GM11168 (cell line): ENCODE measurements around the gene BEST1.

Experiments used
- in situ Hi-C: fragments of 300-500 bp; cut with MboI; formaldehyde crosslinking; loops from one replicate; pipeline ENCODE4 v1.12.0; 2022; ENCODE audit warnings: low sequenced_read_pairs; ENCODE audit not compliant: unreplicated experiment

The BEST1 gene

DNA sequence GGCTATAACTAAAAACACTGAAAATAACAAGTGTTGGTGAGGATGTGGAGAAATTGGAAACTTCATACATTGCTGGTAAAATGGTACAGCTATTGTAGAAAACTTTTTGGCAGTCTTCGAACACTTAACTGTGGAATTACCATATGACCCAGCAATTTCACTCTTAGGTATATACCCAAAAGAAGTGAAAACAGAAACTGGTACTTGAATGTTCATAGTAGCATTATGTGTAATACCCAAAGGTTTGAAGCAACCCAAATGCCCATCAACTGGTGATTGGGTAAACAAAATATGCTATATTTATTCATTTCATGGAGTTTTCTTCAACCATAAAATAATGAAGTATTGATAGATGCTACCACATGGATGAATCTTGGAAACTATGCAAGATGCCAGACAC, 58.0 kb downstream of the BEST1 start:
- in situ Hi-C loops: no loop called here

DNA sequence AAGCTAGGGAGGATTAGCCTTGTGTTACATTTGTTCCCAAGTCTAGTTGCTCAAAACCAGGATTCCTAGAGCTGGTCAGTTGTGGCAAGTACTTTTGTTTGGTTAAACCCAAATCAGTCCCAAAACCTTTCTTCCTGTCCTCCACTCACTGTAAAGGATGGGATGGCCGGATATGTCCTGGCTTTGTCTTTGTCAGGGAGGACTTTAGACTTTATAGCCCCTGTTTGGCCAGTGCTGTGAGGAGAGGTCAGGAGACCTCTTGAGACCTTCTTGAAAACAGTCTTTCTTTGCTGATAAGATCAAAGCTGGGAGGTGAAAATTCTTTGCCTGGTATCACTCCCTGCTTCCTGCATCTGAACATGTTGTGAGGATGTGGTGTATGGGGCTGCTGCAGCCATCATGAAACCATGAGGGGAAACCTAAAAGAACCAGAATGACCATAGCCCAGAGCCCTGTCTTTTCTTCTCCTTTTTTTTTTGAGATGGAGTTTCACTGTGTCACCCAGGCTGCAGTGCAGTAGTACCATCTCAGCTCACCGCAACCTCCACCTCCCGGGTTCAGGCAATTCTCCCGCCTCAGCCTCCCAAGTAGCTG, 60.9 kb downstream of the BEST1 start:
- in situ Hi-C loops: no loop called here

GRCh38 chr11:62011881-62012280, 61.7 kb downstream of the BEST1 start:
- in situ Hi-C loops: no loop called here

DNA sequence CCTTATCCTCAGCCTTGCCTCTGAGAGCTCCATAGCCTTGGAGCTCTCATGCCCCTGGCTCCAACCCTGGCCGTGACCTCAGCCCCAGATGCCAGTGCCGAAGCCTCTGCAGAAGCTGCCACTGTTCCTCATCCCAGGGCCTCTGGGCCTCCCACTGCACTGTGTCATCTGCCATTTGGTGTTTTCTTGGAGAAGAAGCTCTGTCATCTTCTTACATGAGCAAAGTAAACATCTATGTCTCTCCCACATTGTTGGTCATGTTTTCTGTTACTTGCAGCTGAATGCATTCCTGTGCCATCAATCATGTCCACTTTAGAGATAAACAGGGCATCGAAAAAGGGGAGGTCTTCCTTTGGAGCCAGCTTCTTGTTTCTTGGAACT, 62.3 kb downstream of the BEST1 start:
- in situ Hi-C loops: no loop called here

- in situ Hi-C loops: no loop called here
Observed at GRCh38 chr11:62012832-62013461, 62.8 kb downstream of the BEST1 start.
